Muscle layer of colon (tissue), 2 donors: ENCODE measurements around the gene BRD7.

Experiments used
- H3K27ac ChIP-seq: one replicate; pipeline ENCODE4 v1.7.0; 2013; ENCODE audit warnings: low read depth, mild to moderate bottlenecking, low read length, moderate library complexity
- H3K27me3 ChIP-seq, 2 donors: one replicate each; pipeline ENCODE4 v1.7.0; 2013; ENCODE audit warnings: low read length in 2 of 2, mild to moderate bottlenecking in 2 of 2; ENCODE audit not compliant: insufficient read depth in 2 of 2, control insufficient read depth in 1 of 2
- H3K36me3 ChIP-seq: one replicate; pipeline ENCODE4 v1.7.0; 2013; ENCODE audit warnings: mild to moderate bottlenecking, low read length; ENCODE audit not compliant: insufficient read depth
- H3K4me1 ChIP-seq: one replicate; pipeline ENCODE4 v1.7.0; 2013; ENCODE audit warnings: mild to moderate bottlenecking, low read length; ENCODE audit not compliant: insufficient read depth
- H3K4me3 ChIP-seq, 2 donors: one replicate each; pipeline ENCODE4 v1.7.0; 2013; ENCODE audit warnings: low read length in 2 of 2, low read depth in 1 of 2, mild to moderate bottlenecking in 1 of 2, moderate library complexity in 1 of 2
- H3K9ac ChIP-seq: one replicate; pipeline ENCODE4 v1.7.0; 2013; ENCODE audit warnings: low read length
- H3K9me3 ChIP-seq: one replicate; pipeline ENCODE4 v1.7.0; 2013; ENCODE audit warnings: mild to moderate bottlenecking, low read length
- donor health status: abdominal sarcoma.
- donor health status: Adenocarcinoma of cecum.

The BRD7 gene

GRCh38 chr16:50315346-50315997 lies 53.3 kb downstream of the BRD7 start:
- H3K36me3 ChIP-seq, result peaks cover 61% of the 10 kb centered on the region
- no peaks in the 10 kb centered on the region for H3K27me3 ChIP-seq
- H3K9ac ChIP-seq, result no peak overlapping the region
- H3K4me3 ChIP-seq, result no peak overlapping the region
- no peak overlapping the region for H3K27ac ChIP-seq
- no peaks in the 10 kb centered on the region for H3K9me3 ChIP-seq
- peaks cover 19% of the 10 kb centered on the region for H3K4me1 ChIP-seq

- Histone ChIP-seq H3K9me3 (no peaks in the 10 kb centered on the region), H3K27ac (no peak overlapping the region), H3K27me3 (no peaks in the 10 kb centered on the region), H3K4me1 (peaks cover 19% of the 10 kb centered on the region), H3K9ac (no peak overlapping the region), H3K4me3 (no peak overlapping the region), H3K36me3 (peaks cover 53% of the 10 kb centered on the region)
These were observed 54.1 kb downstream of the BRD7 start for GRCh38 chr16:50314665-50315064.

DNA sequence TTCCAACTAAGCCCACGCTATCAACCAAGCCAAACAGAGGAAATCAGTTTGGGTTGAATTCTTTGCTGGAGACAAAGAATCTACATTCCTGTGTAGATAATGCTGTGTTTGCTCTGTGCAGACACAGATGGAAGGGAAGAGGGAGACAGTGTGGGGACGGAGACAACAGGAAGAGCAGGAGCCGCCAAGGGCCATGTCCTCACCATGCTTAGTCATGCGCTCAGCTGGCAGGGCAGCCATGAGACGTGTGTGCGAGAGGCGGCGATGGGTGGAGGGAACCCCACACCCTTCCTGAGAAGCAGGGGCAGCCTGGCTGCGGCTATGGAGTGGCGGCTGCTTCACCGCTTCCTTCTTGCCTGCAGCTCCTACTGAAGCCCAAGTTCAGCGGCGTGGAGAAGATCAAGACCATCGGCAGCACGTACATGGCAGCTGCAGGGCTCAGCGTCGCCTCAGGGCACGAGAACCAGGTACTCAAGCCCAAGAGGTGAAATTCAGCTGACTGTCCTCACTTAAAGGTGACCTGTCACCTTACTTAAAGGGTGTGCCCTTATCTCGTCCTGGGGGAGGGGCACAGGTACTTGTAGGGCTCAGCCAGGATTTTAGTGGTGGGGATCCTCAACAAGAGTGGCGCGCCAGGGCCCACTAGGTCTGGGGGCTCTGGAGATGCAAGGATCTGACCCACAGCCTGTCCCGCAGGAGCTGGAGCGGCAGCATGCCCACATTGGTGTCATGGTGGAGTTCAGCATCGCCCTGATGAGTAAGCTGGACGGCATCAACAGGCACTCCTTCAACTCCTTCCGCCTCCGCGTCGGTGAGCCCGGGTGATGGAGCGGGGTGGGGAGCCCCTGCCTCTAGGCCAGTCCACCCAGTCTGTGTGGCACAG lies 55.0 kb downstream of the BRD7 start:
- Histone ChIP-seq H3K36me3 (peaks cover 50% of the 10 kb centered on the region), H3K9ac (no peak overlapping the region), H3K4me1 (peaks cover 19% of the 10 kb centered on the region)

GRCh38 chr16:50311891-50312501 lies 56.8 kb downstream of the BRD7 start:
- Histone ChIP-seq H3K9me3 (no peaks in the 10 kb centered on the region), H3K27me3 (no peaks in the 10 kb centered on the region), H3K4me3 (no peak overlapping the region), H3K9ac (no peak overlapping the region), H3K27ac (no peak overlapping the region), H3K36me3 (peaks cover 41% of the 10 kb centered on the region), H3K4me1 (peaks cover 19% of the 10 kb centered on the region)

More for the DNA sequence above, 55.0 kb downstream of the BRD7 start:
- no peaks in the 10 kb centered on the region for H3K27me3 ChIP-seq
- H3K4me3 ChIP-seq, result no peak overlapping the region
- no peaks in the 10 kb centered on the region for H3K9me3 ChIP-seq
- H3K27ac ChIP-seq, result no peak overlapping the region

GRCh38 chr16:50311134-50311528 lies 57.7 kb downstream of the BRD7 start:
- H3K9ac ChIP-seq, result no peak overlapping the region
- no peaks in the 10 kb centered on the region for H3K9me3 ChIP-seq
- no peak overlapping the region for H3K4me3 ChIP-seq
- no peak overlapping the region for H3K27ac ChIP-seq
- no peaks in the 10 kb centered on the region for H3K27me3 ChIP-seq
- peaks cover 14% of the 10 kb centered on the region for H3K4me1 ChIP-seq
- peaks cover 35% of the 10 kb centered on the region for H3K36me3 ChIP-seq

GRCh38 chr16:50310308-50311133 lies 58.3 kb downstream of the BRD7 start:
- Histone ChIP-seq H3K4me3 (no peak overlapping the region), H3K27me3 (no peaks in the 10 kb centered on the region), H3K27ac (no peak overlapping the region), H3K4me1 (peaks cover 8% of the 10 kb centered on the region), H3K36me3 (peaks cover 28% of the 10 kb centered on the region), H3K9ac (no peak overlapping the region), H3K9me3 (no peaks in the 10 kb centered on the region)

DNA sequence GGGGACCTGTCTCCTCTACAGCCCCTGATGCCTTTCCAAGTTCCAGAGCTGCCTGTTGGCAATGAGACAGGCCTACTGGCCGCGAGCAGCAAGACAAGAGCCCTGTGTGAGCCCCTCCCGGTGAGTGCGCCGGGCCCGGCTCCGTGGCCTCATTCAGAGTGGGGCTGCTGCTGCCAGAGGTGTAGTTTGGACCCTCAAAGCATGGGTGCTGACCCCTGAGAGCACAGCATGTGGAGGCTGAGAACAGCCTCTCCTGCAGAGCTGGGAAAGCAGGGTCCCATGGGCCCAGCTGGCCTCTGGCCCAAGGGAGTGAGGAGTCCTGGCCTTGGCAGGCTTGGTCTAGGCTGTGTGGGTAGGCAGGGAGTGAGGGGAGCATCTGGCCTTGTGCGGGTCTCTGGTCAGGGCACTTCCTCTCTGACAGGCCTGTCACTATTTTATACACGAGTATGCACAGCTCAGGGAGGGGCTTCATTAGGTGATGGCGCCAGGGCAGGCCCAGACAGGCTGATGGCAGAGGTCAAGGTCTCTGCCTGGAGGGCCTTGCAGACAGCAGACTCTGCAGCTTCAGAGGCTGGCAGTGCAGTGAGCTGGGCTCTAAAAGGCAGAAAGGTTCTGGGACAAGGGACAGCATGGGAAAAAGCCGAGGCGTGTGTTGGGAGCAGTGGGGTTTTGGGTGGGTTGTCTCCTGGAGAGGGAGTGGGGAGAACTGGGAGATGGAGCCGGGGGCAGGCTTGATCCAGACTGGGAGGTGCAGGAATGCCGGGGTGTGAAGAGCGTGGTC lies 59.1 kb downstream of the BRD7 start:
- Histone ChIP-seq H3K27me3 (no peaks in the 10 kb centered on the region), H3K9me3 (no peaks in the 10 kb centered on the region), H3K36me3 (peaks cover 20% of the 10 kb centered on the region), H3K27ac (no peak overlapping the region), H3K9ac (no peak overlapping the region), H3K4me3 (no peak overlapping the region), H3K4me1 (no peaks in the 10 kb centered on the region)

- H3K27me3 ChIP-seq, result no peaks in the 10 kb centered on the region
- peaks cover 15% of the 10 kb centered on the region for H3K36me3 ChIP-seq
- no peak overlapping the region for H3K27ac ChIP-seq
- H3K4me3 ChIP-seq, result no peak overlapping the region
- H3K9me3 ChIP-seq, result no peaks in the 10 kb centered on the region
- H3K4me1 ChIP-seq, result no peaks in the 10 kb centered on the region
- H3K9ac ChIP-seq, result no peak overlapping the region
These were observed 59.6 kb downstream of the BRD7 start for GRCh38 chr16:50309156-50309526.

- no peak overlapping the region for H3K9ac ChIP-seq
- no peak overlapping the region for H3K4me3 ChIP-seq
- no peaks in the 10 kb centered on the region for H3K27me3 ChIP-seq
- H3K4me1 ChIP-seq, result no peaks in the 10 kb centered on the region
- H3K27ac ChIP-seq, result no peak overlapping the region
- peaks cover 12% of the 10 kb centered on the region for H3K36me3 ChIP-seq
- H3K9me3 ChIP-seq, result no peaks in the 10 kb centered on the region
These were observed 60.4 kb downstream of the BRD7 start for GRCh38 chr16:50308237-50308965.

GRCh38 chr16:50306287-50306686 lies 62.5 kb downstream of the BRD7 start:
- H3K9ac ChIP-seq, result no peak overlapping the region
- H3K4me1 ChIP-seq, result no peaks in the 10 kb centered on the region
- H3K4me3 ChIP-seq, result no peak overlapping the region
- no peaks in the 10 kb centered on the region for H3K27me3 ChIP-seq
- no peaks in the 10 kb centered on the region for H3K9me3 ChIP-seq
- H3K27ac ChIP-seq, result no peak overlapping the region
- H3K36me3 ChIP-seq, result no peaks in the 10 kb centered on the region
